Activated naive CD4-positive, alpha-beta T cell treated with anti-CD3 and anti-CD28 coated beads, Interleukin-2, amount 50 U/mL, for 24 hours (primary cell): ENCODE measurements around the gene FARS2.
"Not testable (repeated sequence)": the region's sequence is repeated elsewhere in the genome, so short reads cannot be mapped to it uniquely, and the experiment has no call there.

ENCODE experiments used
- H3K27ac Mint-ChIP-seq: one replicate; pipeline ENCODE4 v1.8.0; 2021; ENCODE audit warnings: mild to moderate bottlenecking, mixed read lengths
- H3K27me3 Mint-ChIP-seq: one replicate; pipeline ENCODE4 v1.8.0; 2021; ENCODE audit warnings: mixed read lengths
- H3K36me3 Mint-ChIP-seq: one replicate; pipeline ENCODE4 v1.8.0; 2021; ENCODE audit warnings: mixed read lengths
- H3K4me1 Mint-ChIP-seq: one replicate; pipeline ENCODE4 v1.8.0; 2021; ENCODE audit warnings: mixed read lengths
- H3K4me3 Mint-ChIP-seq: one replicate; pipeline ENCODE4 v1.8.0; 2021; ENCODE audit warnings: mild to moderate bottlenecking, mixed read lengths
- H3K9me3 Mint-ChIP-seq: one replicate; pipeline ENCODE4 v1.8.0; 2021; ENCODE audit warnings: mixed read lengths

Gene FARS2

GRCh38 chr6:5674141-5674540 lies 412.8 kb downstream of the FARS2 start:
- Mint-ChIP-seq H3K9me3 (no peaks in the 10 kb centered on the region), H3K36me3 (peaks cover 3% of the 10 kb centered on the region), H3K4me3 (no peak overlapping the region)

DNA sequence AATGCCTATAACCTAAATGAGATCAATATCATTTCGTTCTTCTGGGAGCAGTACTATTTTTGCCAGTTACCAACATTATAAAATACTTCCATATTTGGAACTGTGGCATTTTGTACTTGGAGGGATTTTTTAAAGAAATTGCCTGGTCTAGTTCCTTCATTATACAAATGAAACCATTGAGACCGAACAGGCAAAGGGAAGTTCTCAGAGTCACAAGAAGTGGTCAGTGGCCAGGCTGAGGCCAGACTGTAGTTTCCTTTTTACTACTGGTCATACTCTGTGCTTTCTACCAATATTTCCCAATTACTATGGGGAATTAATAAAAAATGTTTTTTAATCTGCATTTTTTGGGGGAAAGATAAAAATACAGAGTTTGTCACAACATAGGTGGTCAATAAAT lies 413.4 kb downstream of the FARS2 start:
- Mint-ChIP-seq H3K4me3 (no peak overlapping the region), H3K27ac (no peak overlapping the region), H3K27me3 (no peaks in the 10 kb centered on the region), H3K36me3 (peaks cover 6% of the 10 kb centered on the region), H3K9me3 (no peaks in the 10 kb centered on the region), H3K4me1 (peaks cover 56% of the 10 kb centered on the region)

More at GRCh38 chr6:5674141-5674540, 412.8 kb downstream of the FARS2 start:
- Mint-ChIP-seq H3K27ac (no peak overlapping the region), H3K27me3 (no peaks in the 10 kb centered on the region), H3K4me1 (peaks cover 56% of the 10 kb centered on the region)

DNA sequence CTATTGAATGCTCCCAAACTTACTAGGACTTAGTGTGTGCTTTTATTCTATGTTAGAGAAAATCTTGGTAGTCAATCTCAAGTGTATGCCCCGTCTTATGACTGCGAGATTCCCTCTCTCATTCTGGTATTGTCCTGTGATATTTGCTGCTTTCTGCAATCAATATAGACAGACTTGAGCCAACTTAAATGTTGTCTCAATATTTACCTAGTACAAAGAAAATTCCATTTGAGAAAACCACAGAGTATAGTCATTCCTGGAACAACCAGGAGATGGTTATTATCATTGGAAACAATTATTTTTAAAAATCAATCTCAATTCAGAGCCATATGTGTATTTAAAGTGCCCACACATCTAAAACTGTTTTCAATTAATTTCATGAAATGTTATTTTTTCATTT lies 415.4 kb downstream of the FARS2 start:
- Mint-ChIP-seq H3K4me1 (peaks cover 53% of the 10 kb centered on the region), H3K36me3 (peaks cover 7% of the 10 kb centered on the region), H3K27me3 (no peaks in the 10 kb centered on the region), H3K4me3 (no peak overlapping the region), H3K9me3 (no peaks in the 10 kb centered on the region), H3K27ac (no peak overlapping the region)

- Mint-ChIP-seq H3K27me3 (no peaks in the 10 kb centered on the region), H3K4me1 (peaks cover 51% of the 10 kb centered on the region), H3K9me3 (no peaks in the 10 kb centered on the region), H3K36me3 (peaks cover 10% of the 10 kb centered on the region), H3K4me3 (no peak overlapping the region), H3K27ac (no peak overlapping the region)
These were observed 416.1 kb downstream of the FARS2 start for GRCh38 chr6:5677219-5678000.

GRCh38 chr6:5679270-5679669 lies 418.0 kb downstream of the FARS2 start:
- no peaks in the 10 kb centered on the region for H3K9me3 Mint-ChIP-seq
- peaks cover 16% of the 10 kb centered on the region for H3K36me3 Mint-ChIP-seq
- peaks cover 43% of the 10 kb centered on the region for H3K4me1 Mint-ChIP-seq
- no peak overlapping the region for H3K27ac Mint-ChIP-seq
- H3K4me3 Mint-ChIP-seq = no peak overlapping the region
- H3K27me3 Mint-ChIP-seq = no peaks in the 10 kb centered on the region

GRCh38 chr6:5679691-5680090 lies 418.4 kb downstream of the FARS2 start:
- Mint-ChIP-seq H3K4me3 (no peak overlapping the region), H3K9me3 (no peaks in the 10 kb centered on the region), H3K27ac (no peak overlapping the region), H3K27me3 (no peaks in the 10 kb centered on the region), H3K36me3 (peaks cover 16% of the 10 kb centered on the region), H3K4me1 (peaks cover 43% of the 10 kb centered on the region)

DNA sequence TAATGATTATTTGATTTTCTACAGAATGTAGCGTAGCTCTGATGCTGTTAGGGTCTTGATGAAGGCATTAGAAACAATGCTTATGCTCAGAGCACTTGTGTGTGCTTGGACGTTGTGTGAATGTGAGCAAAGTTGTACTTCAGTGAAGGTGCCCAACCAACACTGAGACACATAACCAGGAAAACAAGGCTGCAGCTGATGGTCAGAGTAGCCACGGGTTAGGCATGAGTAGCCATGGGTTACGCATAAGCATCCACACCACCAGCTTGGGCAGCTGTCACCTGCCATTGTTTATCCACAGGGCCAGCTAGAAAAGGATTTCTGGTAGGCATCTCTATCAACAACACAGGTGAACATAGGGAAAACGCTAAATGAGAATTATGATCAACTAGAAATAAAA lies 418.8 kb downstream of the FARS2 start:
- H3K4me1 Mint-ChIP-seq = peaks cover 43% of the 10 kb centered on the region
- no peak overlapping the region for H3K4me3 Mint-ChIP-seq
- H3K27me3 Mint-ChIP-seq = no peaks in the 10 kb centered on the region
- no peaks in the 10 kb centered on the region for H3K9me3 Mint-ChIP-seq
- peaks cover 16% of the 10 kb centered on the region for H3K36me3 Mint-ChIP-seq
- no peak overlapping the region for H3K27ac Mint-ChIP-seq

GRCh38 chr6:5681480-5681879 lies 420.2 kb downstream of the FARS2 start:
- no peaks in the 10 kb centered on the region for H3K9me3 Mint-ChIP-seq
- H3K4me1 Mint-ChIP-seq = peaks cover 43% of the 10 kb centered on the region
- H3K4me3 Mint-ChIP-seq = no peak overlapping the region
- peaks cover 16% of the 10 kb centered on the region for H3K36me3 Mint-ChIP-seq
- peak overlapping the region; percentile 66 for H3K27ac Mint-ChIP-seq
- H3K27me3 Mint-ChIP-seq = no peaks in the 10 kb centered on the region

GRCh38 chr6:5682530-5682929 lies 421.2 kb downstream of the FARS2 start:
- H3K27ac Mint-ChIP-seq = no peak overlapping the region
- H3K9me3 Mint-ChIP-seq = no peaks in the 10 kb centered on the region
- no peaks in the 10 kb centered on the region for H3K27me3 Mint-ChIP-seq
- peaks cover 37% of the 10 kb centered on the region for H3K4me1 Mint-ChIP-seq
- H3K36me3 Mint-ChIP-seq = peaks cover 16% of the 10 kb centered on the region
- H3K4me3 Mint-ChIP-seq = no peak overlapping the region

DNA sequence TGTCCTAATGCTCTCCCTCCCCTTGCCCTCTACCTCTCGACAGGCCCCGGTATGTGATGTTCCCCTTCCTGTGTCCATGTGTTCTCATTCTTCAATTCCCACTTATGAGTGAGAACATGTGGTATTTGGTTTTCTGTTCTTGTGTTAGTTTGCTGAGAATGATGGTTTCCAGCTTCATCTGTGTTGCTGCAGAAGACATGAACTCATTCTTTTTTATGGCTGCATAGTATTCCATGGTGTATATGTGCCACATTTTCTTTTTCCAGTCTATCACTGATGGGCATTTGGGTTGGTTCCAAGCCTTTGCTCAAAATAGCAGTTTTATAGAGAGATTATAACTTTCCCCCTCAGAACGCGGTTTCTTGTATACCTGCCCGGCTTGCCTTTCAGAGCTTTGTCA lies 422.4 kb downstream of the FARS2 start:
- Mint-ChIP-seq H3K36me3 (peaks cover 12% of the 10 kb centered on the region), H3K4me1 (peaks cover 30% of the 10 kb centered on the region)
- H3K27ac Mint-ChIP-seq, H3K4me3 Mint-ChIP-seq, H3K9me3 Mint-ChIP-seq, H3K27me3 Mint-ChIP-seq: not testable (repeated sequence)

DNA sequence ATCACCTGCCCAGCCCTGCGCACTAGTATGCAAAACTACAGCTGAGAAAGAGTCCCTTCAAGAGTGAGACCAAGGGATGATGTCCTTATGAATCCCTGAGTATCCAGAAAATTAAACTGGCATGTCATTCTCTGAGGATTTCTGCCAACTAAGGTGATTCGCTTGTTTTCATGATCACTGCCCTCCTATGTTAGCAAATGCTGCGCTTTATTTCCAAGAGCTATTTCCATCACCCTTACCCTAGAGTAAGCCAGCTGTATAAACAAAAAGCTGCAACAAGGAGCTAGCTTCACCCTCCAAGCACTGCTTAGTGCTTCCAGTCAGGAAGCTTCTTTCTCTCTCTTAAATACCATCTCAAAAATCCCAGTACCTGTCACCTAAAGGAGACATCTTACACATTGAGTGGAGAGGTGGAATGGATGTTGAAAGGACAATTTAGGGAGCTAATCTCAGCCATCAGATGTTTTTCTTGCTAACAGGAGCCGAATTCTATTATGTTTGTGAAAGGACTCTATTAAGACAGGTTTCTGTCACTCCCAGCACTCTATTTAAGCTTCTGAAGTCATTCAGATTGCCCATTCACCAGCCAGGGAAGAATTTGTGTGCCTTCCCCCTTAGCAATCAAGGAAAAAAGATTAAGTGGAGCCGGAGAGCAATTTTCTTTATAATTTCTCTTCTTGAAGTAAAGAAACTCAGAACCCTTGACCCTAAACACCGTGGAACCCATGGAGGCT lies 423.2 kb downstream of the FARS2 start:
- no peaks in the 10 kb centered on the region for H3K27me3 Mint-ChIP-seq

DNA sequence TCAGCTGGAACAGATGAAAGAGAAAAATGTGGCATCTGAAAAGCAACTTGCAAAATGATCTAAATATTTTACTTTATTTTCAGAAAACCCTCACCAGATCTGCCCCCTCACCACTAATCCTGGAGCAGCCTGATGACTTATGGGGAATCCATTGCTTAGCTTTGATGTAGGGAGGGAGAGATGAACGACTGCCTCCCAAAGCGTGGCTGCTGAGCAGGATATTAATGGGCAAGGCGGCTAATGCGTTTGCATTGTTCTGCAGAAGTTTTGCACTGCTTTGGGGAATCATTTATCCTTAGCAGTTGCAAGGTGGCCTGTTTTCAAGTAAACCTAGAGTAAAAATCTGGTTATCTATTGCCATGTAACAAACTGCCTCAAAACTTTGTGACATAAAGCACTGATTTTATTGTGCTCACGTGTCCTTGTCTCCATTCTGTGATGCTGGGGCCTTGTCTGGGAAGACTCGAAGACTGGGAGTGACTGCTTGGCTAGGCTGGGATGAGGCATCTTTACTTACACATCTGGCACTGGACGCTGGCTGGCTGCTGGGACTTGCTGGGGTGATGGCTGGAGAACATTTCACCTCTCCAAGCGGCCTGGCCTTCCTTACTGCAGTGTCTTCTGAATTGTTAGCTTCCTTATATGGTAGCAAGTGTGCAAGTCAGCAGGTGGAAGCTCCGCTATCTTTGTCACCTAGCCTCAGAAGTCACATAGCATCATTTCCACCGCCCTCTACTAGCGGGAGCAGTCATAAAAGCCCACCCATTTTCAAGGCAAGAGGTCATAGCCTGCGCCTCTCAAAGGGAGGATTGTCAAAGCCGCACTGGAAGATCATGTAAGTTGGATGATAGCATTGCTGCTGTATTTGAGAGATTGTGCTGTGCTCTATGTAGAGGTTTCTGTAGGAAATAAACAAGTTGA lies 432.2 kb downstream of the FARS2 start:
- H3K27me3 Mint-ChIP-seq = no peaks in the 10 kb centered on the region
- H3K36me3 Mint-ChIP-seq = peaks cover 19% of the 10 kb centered on the region

More for the DNA sequence above, 423.2 kb downstream of the FARS2 start:
- Mint-ChIP-seq H3K27ac (no peak overlapping the region), H3K4me3 (no peak overlapping the region), H3K36me3 (peaks cover 10% of the 10 kb centered on the region), H3K4me1 (peaks cover 23% of the 10 kb centered on the region), H3K9me3 (no peaks in the 10 kb centered on the region)

GRCh38 chr6:5695260-5696245 lies 434.2 kb downstream of the FARS2 start:
- no peaks in the 10 kb centered on the region for H3K9me3 Mint-ChIP-seq
- H3K27me3 Mint-ChIP-seq = no peaks in the 10 kb centered on the region
- H3K36me3 Mint-ChIP-seq = peaks cover 22% of the 10 kb centered on the region
- H3K4me3 Mint-ChIP-seq = no peak overlapping the region
- peak overlapping the region; percentile 17 for H3K27ac Mint-ChIP-seq
- peaks cover 28% of the 10 kb centered on the region for H3K4me1 Mint-ChIP-seq

More for the DNA sequence above, 432.2 kb downstream of the FARS2 start:
- H3K4me1 Mint-ChIP-seq = peaks cover 21% of the 10 kb centered on the region
- H3K4me3 Mint-ChIP-seq = no peak overlapping the region
- H3K9me3 Mint-ChIP-seq = no peaks in the 10 kb centered on the region
- no peak overlapping the region for H3K27ac Mint-ChIP-seq

- Mint-ChIP-seq H3K27me3 (no peaks in the 10 kb centered on the region), H3K36me3 (peaks cover 12% of the 10 kb centered on the region), H3K4me3 (no peak overlapping the region), H3K4me1 (peaks cover 28% of the 10 kb centered on the region), H3K9me3 (no peaks in the 10 kb centered on the region), H3K27ac (no peak overlapping the region)
These were observed 436.2 kb downstream of the FARS2 start for GRCh38 chr6:5697508-5697907.
